Lower leg skin (tissue), 3 donors: ENCODE data around the gene DPH2.

Experiments
- POLR2A ChIP-seq, 2 donors: fragments of 450-650 bp; IDR thresholded peaks; one replicate each; pipeline ENCODE4 v1.6.1; 2016 to 2017; ENCODE audit warnings: antibody characterized with exemption in 2 of 2, mild to moderate bottlenecking in 1 of 2, moderate library complexity in 1 of 2
- TF ChIP-seq, protein P1 (sequence below), 3 donors: fragments of 450-650 bp; IDR thresholded peaks; one replicate each; pipeline ENCODE4 v1.5.1; 2016; ENCODE audit warnings: antibody characterized with exemption in 3 of 3, mild to moderate bottlenecking in 3 of 3, moderate library complexity in 2 of 3

- TF ChIP-seq, protein P1, sequence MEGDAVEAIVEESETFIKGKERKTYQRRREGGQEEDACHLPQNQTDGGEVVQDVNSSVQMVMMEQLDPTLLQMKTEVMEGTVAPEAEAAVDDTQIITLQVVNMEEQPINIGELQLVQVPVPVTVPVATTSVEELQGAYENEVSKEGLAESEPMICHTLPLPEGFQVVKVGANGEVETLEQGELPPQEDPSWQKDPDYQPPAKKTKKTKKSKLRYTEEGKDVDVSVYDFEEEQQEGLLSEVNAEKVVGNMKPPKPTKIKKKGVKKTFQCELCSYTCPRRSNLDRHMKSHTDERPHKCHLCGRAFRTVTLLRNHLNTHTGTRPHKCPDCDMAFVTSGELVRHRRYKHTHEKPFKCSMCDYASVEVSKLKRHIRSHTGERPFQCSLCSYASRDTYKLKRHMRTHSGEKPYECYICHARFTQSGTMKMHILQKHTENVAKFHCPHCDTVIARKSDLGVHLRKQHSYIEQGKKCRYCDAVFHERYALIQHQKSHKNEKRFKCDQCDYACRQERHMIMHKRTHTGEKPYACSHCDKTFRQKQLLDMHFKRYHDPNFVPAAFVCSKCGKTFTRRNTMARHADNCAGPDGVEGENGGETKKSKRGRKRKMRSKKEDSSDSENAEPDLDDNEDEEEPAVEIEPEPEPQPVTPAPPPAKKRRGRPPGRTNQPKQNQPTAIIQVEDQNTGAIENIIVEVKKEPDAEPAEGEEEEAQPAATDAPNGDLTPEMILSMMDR (IDR thresholded peaks at IDR 0.05) = no peak
- no peak for TF ChIP-seq POLR2A (IDR thresholded peaks at IDR 0.05)
These were observed 16.3 kb downstream of the DPH2 start for GRCh38 chr1:43985984-43986595.
